Astrocyte of the hippocampus (primary cell): ENCODE results near the gene CSN1S1.
"Not testable (repeated sequence)": the region's sequence is repeated elsewhere in the genome, so short reads cannot be mapped to it uniquely, and the experiment has no call there.

Source experiments
- DNase-seq: peaks from one replicate; pipeline ENCODE4 v3.0.0; 2011; ENCODE audit warnings: low read depth, low spot score

CSN1S1 gene, protein sequence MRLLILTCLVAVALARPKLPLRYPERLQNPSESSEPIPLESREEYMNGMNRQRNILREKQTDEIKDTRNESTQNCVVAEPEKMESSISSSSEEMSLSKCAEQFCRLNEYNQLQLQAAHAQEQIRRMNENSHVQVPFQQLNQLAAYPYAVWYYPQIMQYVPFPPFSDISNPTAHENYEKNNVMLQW

DNA sequence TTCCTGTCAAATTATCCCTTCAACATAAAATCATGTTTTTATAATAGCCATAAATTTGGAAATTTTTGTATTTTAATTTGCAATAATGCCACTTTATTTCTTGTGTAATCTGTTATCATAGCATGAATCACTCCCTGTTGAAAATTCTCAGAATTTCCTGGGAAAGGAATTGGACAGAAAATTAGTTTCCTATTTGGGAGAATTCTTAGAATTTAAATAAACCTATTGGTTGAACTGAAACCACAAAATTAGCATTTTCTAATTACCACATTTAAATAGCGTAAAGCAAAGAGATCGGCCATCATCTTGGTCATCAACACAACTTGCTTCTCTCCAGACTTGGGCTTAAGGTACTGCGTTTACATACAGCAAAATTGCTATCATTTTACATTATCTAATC lies at the start of gene CSN1S1:
TSS of gene CSN1S1 (plus strand) at position 301 of the 400 bp plus-strand sequence. CDS start 1,488 bp downstream, outside the sequence.
- no peak for DNase-seq

DNA sequence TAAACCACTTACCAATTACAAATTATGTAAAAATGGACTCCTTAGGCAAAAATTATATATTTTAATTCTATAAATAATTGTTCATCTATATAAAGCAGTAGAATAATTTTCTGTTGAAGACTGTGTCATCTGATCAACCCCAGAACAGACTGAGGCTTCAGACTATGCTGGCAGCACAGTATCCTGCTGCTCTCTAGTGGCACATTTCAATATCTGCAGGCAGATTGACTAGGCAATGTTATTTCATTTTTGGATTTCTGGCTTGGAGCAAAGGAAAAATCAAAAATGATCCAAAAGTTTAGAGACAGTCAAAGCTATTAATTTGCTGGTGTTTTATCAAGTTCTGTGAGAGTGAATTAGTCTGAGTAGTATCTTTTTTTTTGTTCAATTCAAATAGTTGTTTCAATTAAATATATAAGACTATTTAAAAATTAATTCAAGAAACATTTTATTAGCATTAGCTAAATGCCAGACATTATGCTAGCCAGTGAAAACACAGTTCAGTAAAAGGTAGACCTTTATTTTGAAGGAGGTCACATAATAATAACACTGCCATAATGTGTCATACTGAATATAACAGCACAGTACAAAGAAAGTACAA lies 49.6 kb upstream of the CSN1S1 start:
- peak; percentile 47 for DNase-seq

DNA sequence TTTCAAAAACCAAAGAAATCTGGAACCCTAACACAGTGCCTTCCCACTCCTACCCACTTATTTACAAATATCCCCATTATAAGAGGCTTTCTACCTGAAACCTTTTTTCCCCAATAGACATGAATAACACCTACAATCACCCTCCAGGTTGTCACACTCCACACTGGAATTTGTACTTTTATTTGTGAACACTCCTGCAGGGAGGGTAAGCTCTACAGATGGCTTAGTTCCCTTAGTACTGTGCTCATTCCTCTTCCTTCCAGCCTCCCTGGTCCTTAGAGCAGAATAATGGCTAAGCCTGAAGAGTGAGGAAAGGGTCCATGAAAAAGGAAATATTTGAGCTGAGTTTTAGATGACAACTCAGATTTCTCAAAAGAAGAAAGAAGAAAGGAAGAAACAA lies 48.7 kb upstream of the CSN1S1 start:
- no peak for DNase-seq

DNA sequence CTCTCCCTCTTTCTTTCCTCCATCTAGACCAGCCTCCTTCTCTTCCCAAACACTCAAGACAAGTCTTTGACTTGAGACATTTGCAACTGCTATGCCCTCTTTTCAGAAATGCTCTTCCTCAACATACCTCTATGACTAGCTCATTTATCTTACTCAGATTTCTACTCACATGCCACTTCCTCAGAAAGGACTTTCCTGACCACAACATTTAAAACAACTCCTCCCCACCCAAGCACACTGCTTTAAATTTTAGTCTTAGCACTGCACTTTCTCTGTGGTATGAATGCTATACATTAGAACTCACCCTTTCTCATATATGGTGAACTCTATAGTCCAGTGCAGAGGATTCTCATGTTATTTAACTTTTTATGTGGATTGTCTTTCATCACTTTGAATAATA lies 42.5 kb upstream of the CSN1S1 start:
- DNase-seq = no peak

DNA sequence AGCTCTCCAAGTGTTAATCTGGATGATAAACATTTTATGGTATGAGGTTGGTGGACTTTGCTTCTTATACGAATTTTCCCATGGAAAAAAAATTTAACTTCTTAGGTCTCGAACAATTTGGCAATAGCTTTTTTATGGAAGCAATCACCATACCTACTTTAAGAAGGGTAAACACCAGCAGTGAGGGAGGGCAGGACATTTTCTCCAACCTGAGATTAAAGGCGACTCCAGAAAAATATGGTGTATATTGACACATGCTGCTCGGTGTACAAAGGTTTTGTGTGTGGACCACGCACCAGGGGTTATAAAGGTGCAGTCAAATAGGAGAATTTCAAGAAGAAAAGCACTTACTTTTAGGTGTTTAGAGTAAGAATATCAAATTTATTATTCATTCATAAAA lies 36.7 kb upstream of the CSN1S1 start:
- DNase-seq = no peak

DNA sequence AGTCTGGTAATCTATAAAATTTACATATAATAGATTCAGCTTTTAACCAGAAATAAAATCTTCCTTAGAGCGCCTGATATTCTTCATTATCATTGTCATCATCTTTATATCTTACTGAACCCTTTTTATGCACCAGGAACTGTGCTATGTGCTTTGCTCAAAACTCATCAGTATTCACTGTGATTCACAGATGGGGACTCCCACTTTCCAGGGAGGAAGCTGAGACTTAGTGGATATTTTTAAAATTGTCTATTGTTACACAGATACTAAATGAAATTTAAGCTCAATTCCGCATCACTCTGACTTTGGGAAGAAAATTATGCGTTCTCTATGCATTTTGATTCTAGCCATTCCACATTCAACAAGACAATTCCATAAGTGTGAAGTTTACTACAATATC lies 36.1 kb upstream of the CSN1S1 start:
- no peak for DNase-seq

DNA sequence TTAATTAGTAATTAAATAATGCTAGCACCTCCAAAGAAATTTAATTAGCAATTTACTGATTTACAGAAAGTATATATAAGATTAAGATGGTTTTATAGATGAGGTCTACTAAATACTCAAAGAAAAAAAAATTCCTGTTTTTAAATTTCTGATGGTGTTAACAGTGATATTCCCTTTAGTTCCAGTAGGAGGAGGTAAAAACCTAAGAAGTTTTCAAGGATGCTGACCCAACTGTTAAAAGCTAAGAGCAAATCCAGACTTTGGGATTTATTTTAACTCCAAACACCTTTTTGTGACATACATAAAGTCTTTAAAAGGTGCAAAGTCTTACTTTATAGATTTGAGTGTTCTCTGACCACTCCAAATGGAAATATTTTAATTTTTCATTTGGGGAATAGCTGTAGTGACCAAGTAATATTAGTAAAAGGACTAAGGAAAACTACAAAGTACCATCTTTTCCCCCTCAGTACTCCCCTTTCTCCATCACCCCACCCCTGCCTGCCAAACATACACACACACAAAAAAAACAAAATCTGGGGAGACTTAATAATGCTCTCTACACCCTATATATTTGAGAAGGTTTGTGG lies 34.2 kb upstream of the CSN1S1 start:
- peak; percentile 1 for DNase-seq

DNA sequence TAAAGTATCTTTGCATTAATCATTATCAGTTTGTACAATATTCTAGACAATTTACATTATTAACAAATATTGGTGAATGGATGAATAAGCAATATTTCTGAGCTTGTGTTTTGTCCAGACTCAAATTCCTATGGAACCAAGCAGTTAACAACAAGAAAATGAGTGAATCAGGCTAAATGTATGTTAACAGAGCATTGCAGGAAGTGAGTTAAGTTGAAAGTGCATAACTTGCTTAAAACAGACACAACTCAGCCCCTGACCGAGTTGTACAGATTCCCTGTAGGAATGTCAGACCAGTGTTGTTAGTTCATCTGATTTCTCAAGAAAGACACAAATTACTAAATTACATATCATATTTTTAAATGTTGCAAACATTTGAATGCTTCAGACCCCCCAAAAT lies 23.7 kb upstream of the CSN1S1 start:
- DNase-seq = no peak

DNA sequence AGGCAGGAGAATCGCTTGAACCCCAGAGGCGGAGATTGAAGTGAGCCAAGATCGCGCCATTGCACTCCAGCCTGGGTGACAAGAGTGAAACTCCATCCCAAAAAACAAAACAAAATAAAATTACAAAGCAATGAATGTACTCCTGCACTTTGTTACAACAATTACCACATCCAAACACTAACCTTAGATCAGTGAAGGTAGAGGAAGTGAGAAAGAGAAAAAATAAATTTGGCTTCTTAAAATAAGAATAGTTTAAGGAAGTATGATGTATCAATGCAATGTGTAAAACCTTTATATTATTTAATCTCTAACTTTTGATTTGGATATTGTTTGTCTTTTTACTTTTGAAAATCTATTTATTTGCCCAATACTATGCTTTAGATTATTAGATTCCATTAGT lies 21.7 kb upstream of the CSN1S1 start:
- DNase-seq = no peak

DNA sequence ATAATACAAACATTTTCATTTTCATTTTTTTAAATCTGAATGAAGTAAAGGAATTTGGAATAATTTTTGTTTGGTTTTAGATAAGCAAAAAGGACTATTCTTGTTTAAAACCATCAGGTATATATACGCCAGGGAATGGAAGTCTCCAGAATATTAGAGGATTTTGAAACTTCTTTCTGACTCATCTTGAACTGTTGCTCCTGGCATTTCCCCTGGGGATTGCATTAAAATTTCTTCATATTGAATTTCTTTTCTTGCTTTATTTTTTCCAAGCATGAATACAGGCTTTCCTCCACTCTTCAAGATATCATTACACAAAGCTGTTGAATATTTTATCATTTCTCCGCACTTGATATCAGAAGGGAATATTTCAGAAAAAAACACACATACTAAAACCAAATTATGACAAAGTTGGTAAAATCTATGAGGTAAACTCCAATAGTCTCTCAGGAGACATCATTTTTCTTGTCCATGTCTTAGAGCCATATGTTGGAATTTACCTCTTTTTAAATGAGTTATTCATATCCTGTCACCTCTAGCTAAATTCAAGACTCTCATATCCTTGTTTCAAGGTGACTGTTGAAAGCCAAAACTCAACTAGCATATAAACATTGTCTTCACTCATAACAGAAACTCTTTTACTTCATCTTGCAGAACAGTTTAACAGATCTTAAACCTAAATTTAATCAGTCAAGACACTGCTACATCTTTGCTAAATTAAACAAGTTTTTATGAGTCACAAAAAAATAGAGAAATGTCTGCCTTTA lies 20.7 kb upstream of the CSN1S1 start:
- no peak for DNase-seq

DNA sequence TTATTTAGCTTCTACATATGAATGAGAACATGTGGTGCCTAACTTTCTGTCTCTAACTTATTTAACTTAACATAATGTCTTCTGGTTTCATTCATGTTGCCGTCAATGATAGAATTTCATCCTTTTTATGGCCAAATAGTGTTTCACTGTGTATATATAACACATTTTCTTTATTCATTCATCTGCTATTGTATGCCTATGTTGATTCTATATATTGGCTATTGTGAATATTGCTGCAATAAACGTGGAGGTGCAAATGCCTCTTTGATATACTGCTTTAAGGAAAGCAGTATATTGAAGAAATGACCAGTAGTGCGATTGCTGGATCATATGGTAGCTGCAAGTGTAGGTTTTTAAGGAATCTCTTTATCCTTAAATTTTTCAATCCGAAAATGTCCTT lies 10.0 kb upstream of the CSN1S1 start:
- DNase-seq = no peak

DNA sequence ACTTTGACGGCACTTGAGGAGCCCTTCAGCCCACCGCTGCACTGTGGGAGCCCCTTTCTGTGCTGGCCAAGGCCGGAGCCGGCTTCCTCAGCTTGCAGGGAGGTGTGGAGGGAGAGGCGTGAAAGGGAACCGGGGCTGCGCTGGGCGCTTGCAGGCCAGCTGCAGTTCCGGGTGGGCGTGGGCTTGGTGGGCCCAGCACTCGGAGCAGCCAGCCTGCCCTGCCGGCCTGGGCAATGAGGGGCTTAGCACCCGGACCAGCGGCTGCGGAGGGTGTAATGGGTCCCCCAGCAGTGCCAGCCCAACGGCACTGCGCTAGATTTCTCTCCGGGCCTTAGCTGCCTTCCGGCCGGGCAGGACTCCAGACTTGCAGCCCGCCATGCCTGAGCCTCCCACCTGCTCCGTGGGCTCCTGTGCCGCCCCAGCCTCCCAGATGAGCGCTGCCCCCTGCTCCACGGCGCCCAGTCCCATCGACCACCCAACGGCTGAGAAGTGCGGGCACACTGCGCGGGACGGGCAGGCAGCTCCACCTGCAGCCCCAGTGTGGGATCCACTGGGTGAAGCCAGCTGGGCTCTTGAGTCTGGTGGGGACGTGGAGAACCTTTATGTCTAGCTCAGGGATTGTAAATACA lies 7.0 kb upstream of the CSN1S1 start:
- DNase-seq = not testable (repeated sequence)

DNA sequence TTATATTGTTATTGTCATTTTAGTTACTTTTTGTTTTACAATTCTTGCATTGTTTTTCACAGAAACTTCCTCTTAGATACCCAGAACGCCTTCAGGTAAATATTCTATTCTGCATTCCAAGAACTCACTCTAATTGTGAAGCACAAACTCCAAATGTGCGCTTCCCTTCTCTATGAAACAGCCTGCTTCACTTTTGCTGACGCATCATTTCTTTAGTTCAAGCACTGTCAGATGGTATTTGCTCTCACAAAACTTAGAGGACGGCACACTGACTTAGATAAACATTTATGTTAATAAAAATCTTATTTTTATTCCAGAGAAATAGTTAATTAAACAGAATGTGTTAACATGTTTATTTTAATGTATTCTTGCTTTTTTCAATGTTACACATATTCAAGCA lies 3.3 kb downstream of the CSN1S1 start:
- DNase-seq = no peak

DNA sequence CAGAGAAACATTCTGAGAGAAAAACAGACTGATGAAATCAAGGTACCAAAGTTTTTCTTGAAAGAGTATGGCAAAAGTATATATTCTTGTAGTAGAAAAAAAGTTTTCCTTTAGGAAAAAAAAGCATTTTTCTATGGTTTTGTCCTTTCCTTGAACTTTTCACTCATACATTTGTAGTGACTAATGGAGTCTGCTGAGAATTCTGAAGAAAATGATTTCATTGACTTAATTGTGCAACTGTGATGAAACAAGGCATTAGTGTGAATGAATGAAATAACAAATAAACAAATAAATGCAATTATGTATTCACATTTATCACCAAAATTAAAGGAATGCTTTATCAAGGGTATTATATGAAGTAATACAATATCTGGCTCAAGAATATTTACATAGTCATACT lies 5.7 kb downstream of the CSN1S1 start:
- peak; percentile 0 for DNase-seq

DNA sequence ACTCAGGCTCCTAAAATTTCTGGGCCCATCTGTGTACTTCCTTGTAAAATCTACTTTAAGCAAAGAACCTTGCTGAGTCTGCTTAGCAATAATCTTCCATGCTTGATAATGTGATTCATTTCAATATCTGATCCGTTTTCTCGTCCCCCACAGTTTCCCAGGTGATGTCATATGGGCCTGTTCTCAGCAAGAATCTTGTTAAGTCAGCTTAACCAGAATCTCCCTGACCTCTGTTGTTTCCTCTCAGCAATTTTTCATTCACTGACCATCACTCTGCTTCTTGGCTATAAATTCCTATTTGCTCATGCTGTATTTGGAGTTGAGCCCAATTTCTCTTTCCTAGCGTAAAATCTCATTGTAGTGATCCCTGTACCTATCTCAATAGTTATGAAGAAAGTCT lies 20.7 kb downstream of the CSN1S1 start:
- DNase-seq = no peak

DNA sequence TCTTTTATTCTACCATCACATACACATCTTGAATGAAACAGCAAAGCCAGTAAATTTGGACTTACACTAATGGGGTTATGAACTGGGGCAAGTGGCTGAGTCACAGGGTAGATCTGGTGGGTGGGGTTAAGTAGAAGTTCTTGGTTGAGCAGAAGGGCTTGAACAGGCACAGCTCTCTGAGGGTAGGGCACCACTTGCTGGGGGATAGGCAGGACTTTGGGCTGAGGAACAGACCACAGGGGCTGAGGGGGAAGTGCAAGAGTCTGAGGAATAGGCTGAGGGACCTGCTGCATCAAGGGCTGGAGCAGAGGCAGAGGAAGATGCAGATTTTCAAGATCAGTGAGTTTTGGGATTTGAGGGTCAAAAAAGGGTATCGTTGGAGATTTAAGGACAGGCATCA lies 26.3 kb downstream of the CSN1S1 start:
- DNase-seq = no peak

DNA sequence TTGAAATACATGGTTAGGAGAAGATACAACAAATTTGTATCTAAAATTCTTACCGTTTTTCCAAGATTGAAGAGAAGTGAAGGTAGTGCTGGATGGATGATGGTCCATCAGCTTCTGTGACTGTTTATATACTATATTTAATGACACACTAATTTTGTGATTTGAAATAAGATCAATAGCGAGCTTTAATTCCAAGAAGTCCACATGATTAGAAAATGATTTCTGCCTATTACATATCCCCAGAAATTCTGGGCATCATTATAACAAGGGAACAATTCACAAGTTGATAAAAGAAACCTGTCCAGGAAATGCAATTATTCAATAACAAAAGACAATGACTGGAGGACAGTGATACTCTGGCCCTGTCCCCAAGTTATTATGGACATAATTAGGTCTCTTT lies 34.8 kb downstream of the CSN1S1 start, which contains the start of gene CSN2:
TSS of gene CSN2 (minus strand) at position 101 of the 400 bp plus-strand sequence. CDS start 4,733 bp downstream, outside the sequence.
- no peak for DNase-seq

DNA sequence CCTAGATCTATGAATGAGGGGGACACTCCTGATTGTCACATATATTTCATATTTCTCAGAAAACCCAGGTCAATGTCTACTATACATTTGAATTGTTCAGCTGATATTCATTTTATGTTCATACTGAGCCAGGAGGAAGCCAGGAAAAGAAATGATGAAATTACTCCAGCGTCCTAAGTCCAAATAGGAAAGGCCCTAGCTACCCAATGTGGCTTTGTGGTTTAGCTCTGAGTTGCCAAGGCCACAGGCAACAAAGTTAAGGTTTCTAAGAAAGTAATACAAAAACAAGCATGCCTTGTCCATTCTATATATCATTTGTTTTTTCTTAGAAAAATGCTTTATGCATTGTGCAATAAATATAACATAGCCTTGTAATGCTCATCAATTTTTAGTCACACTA lies 39.2 kb downstream of the CSN1S1 start:
- peak; percentile 2 for DNase-seq

DNA sequence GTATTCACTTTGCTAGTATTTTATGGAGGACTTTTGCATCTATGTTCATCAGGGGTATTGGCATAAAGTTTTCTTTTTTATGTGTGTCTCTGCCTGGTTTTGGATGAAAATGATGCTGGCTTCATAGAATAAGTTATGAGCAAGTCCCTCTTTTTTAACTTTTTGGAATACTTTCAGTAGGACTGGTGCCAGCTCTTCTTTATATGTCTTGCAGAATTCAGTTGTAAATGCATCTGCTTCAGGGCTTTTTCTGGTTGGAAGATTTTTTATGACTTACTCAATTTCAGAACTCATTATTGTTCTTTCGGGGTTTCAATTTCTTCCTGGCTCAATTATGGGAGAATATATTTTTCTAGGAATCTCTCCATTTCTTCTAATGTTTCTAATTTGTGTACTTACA lies 43.8 kb downstream of the CSN1S1 start:
- no peak for DNase-seq

DNA sequence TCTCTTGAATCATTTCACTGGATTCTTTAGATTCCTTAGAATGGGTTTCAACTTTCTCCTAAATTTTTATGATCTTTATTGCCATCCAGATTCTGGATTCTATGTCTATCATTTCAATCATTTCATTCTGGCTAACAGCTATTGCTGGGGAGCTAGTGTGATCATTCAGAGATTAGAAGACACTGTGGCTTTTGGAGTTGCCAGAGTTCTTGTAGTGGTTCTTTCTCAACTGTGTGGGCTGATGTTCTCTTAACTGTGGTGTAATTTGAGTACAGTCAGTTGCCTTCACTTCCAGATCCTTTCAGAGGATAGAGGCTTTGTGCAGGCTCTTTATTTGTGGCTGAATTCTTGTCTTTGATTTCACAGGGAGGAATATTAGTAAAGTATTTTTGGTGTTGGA lies 46.7 kb downstream of the CSN1S1 start:
- no peak for DNase-seq

DNA sequence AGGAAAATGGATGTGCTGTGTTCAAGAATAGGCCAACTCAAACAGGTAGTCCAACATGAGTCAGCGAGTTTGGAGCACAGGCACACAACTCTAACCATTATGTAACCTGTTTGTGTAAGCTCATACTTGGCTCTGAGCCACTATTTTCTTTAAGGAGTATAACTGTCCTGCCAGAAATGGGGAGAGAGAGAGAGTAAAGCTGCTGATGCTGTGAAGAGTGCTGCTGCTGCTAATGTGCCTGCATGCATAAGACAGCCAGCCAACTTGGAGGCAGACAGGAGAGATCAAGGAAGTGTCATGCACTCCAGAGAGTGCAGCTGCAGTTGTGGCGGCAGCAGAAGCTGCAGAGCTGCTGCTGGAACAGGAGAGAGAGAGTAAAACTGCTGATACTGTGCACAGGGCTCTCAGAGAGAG lies 53.2 kb downstream of the CSN1S1 start:
- DNase-seq = peak; percentile 23

DNA sequence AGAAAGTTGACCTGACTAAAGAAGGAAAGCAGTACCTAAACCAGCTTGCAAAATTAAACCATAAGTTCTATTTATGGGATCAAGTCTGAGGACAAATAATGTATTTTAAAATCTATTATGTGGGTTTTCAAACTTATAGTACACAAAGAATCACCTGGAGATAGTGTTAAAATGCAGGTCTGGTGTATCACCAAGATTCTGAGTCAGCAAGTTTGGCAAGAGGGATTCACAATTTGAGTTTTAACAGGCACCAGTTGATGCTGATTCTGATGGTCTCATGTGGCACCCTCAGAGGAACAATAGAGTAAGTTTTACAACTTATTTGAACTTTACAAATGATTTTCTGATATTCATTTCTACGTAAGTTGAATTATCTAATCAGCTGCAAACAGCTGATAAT lies 55.8 kb downstream of the CSN1S1 start:
- no peak for DNase-seq
